AG09319 (cell line): ENCODE data around the gene CDHR1.

ENCODE experiments used
- DNase-seq: peaks from one replicate; pipeline ENCODE4 v3.0.0-alpha.2; 2010; ENCODE audit warnings: low read depth; ENCODE audit errors: extremely low read depth
- CTCF ChIP-seq: IDR thresholded peaks from 2 replicates; pipeline ENCODE4 v1.5.1; 2011; ENCODE audit warnings: low read depth, mild to moderate bottlenecking, inconsistent platforms, low read length, moderate library complexity

Gene CDHR1

GRCh38 chr10:84224411-84225028, 30.2 kb downstream of the CDHR1 start:
- no peak for DNase-seq
- TF ChIP-seq CTCF, result no peak

GRCh38 chr10:84225427-84226173, 31.3 kb downstream of the CDHR1 start, which contains the start of gene LRIT2:
LRIT2 (minus strand) TSS chr10:84225544; CDS start chr10:84225520, 24 bp downstream.
- DNase-seq, result no peak
- TF ChIP-seq CTCF, result no peak

GRCh38 chr10:84226616-84227015, 32.3 kb downstream of the CDHR1 start:
- no peak for DNase-seq
- TF ChIP-seq CTCF, result no peak

GRCh38 chr10:84227810-84228209, 33.5 kb downstream of the CDHR1 start:
- DNase-seq, result no peak
- no peak for TF ChIP-seq CTCF

- DNase-seq, result no peak
- TF ChIP-seq CTCF, result no peak
Measured at GRCh38 chr10:84230359-84230758, 36.0 kb downstream of the CDHR1 start.

- DNase-seq, result no peak
- no peak for TF ChIP-seq CTCF
Measured at GRCh38 chr10:84232376-84232775, 38.0 kb downstream of the CDHR1 start.

GRCh38 chr10:84233940-84234339, 39.6 kb downstream of the CDHR1 start:
- DNase-seq, result no peak
- TF ChIP-seq CTCF, result no peak
